ENCODE data around the gene CACNB2.

DNA sequence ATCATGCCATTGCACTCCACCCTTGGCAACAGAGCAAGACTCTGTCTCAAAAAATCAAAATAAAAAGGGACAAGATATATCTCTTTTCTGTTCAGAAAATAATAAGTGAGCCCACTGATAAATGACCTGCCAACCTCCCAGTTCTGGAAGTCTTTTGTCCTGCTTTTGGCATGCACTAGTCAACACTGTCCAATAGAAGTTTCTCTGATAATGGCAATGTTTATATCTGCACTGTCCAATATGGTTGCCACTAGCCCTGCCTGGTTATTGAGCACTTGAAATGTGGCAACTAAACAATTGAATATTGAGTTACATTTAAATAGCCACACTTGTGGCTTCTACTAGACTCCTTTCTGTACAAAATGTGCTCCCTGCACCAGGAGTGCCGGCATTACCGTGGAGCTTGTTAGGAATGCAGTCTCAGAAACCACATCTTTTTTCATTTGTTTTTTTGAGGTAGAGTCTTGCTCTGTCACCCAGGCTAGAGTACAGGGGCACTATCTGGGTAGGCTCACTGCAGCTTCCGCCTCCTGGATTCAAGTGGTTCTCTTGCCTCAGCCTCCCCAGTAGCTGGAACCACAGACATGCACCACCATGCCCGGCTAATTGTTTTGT is 229.7 kb downstream of the CACNB2 start:
- TF ChIP-seq, protein P1, sequence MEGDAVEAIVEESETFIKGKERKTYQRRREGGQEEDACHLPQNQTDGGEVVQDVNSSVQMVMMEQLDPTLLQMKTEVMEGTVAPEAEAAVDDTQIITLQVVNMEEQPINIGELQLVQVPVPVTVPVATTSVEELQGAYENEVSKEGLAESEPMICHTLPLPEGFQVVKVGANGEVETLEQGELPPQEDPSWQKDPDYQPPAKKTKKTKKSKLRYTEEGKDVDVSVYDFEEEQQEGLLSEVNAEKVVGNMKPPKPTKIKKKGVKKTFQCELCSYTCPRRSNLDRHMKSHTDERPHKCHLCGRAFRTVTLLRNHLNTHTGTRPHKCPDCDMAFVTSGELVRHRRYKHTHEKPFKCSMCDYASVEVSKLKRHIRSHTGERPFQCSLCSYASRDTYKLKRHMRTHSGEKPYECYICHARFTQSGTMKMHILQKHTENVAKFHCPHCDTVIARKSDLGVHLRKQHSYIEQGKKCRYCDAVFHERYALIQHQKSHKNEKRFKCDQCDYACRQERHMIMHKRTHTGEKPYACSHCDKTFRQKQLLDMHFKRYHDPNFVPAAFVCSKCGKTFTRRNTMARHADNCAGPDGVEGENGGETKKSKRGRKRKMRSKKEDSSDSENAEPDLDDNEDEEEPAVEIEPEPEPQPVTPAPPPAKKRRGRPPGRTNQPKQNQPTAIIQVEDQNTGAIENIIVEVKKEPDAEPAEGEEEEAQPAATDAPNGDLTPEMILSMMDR (IDR thresholded peaks at IDR 0.05), result no peak
- no peak for TF ChIP-seq POLR2A (IDR thresholded peaks at IDR 0.05)
